ENCODE measurements around the gene DERL3. TPM values are rescaled to one million over a fixed set of nuclear protein-coding genes. Genes with fewer than 3 reads are reported as not detected.

Gene DERL3
- total RNA-seq, 1 donor from 2014 or later: 1.1 TPM

DNA sequence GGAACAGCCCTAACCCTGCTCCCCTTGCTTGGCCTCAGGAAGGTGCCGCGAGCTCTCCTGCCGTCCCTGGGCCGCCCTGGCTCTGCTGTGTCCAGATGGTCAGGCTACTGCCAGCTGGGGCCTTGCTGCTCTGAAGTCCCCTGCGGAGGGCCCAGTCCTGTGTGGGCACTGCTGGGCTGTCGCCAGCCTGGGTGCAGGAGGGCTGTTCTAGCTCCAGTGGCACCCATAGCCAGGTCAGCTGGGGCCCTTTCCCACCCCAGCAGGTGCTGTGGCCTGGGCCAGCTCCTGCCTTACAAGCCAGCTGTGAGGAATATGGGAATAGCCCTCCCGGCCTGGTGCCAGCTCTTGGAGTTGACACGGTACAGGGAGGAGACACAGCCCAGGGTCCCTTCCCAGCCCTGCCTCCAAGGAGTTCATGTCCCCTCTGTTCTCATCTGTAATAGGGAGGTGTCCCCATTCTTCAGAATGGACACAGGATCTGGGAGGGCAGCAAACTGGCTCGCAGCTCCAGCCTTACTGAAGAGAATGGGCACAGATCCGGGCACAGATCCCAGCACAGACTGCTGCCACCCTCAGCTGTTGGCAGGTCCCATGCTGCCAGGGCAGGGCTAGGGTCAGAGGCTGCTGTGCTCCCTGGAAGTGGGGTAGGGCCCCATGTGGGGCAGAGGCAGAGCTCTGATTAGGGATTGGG, 3.9 kb downstream of the DERL3 start:
- Mint-ChIP-seq H3K4me3 (no peak overlapping the region), H3K27me3 (ENCODE audit: insufficient read depth, low read depth) (peaks cover 6% of the 10 kb centered on the region), H3K27ac (no peak overlapping the region), H3K4me1 (peaks cover 26% of the 10 kb centered on the region), H3K36me3 (peaks cover 14% of the 10 kb centered on the region), H3K9me3 (no peaks in the 10 kb centered on the region)
- Histone ChIP-seq H3F3A (ENCODE audit: low read depth) (peaks cover 21% of the 10 kb centered on the region), H3K36me3 (no peaks in the 10 kb centered on the region), H3K4me3 (no peak overlapping the region), H3K9me3 (ENCODE audit: low read depth) (no peaks in the 10 kb centered on the region), H3K9ac (no peak overlapping the region), H3K4me2 (no peak overlapping the region), H3K27me3 (peaks cover 7% of the 10 kb centered on the region), H4K20me1 (ENCODE audit: low read depth) (peaks cover 52% of the 10 kb centered on the region), H3K27ac (no peak overlapping the region), H3K79me2 (ENCODE audit: low read depth) (peaks cover 8% of the 10 kb centered on the region), H3K4me1 (peaks cover 11% of the 10 kb centered on the region), H2AFZ (replicated peaks) (no peak overlapping the region)
- DNase-seq (ENCODE audit: low spot score): no peak
- no peak for TF ChIP-seq EZH2phosphoT487 (IDR thresholded peaks at IDR 0.05)

DNA sequence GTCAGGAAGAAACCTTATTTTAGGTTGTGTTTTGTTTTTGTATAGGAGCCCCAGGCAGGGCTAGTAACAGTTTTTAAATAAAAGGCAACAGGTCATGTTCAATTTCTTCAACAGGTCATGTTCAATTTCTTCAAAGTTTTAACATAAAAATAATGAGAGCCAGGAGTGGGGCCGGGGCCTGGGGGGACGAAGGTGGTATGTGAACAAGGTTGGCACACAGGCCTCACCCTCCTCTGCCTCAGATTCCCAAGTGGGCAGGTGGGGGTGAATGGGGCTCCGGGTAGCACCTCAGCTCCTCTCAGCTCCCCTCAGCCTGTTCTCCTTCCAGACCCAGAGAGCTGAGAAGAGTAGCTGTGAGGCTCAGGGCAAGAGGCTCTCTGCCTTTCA, 4.4 kb downstream of the DERL3 start:
- Mint-ChIP-seq H3K27ac (no peak overlapping the region), H3K4me1 (peaks cover 25% of the 10 kb centered on the region), H3K4me3 (no peak overlapping the region), H3K27me3 (ENCODE audit: insufficient read depth, low read depth) (peaks cover 6% of the 10 kb centered on the region), H3K9me3 (no peaks in the 10 kb centered on the region), H3K36me3 (peaks cover 19% of the 10 kb centered on the region)
- Histone ChIP-seq H4K20me1 (ENCODE audit: low read depth) (peaks cover 52% of the 10 kb centered on the region), H3K36me3 (no peaks in the 10 kb centered on the region), H3K4me2 (no peak overlapping the region), H3K27ac (no peak overlapping the region), H3K27me3 (peaks cover 1% of the 10 kb centered on the region), H3F3A (ENCODE audit: low read depth) (peaks cover 18% of the 10 kb centered on the region), H2AFZ (replicated peaks) (no peak overlapping the region), H3K4me1 (peaks cover 11% of the 10 kb centered on the region), H3K9ac (no peak overlapping the region), H3K79me2 (ENCODE audit: low read depth) (peaks cover 12% of the 10 kb centered on the region), H3K9me3 (ENCODE audit: low read depth) (no peaks in the 10 kb centered on the region), H3K4me3 (no peak overlapping the region)
- no peak for DNase-seq (ENCODE audit: low spot score)
- TF ChIP-seq, protein P1, sequence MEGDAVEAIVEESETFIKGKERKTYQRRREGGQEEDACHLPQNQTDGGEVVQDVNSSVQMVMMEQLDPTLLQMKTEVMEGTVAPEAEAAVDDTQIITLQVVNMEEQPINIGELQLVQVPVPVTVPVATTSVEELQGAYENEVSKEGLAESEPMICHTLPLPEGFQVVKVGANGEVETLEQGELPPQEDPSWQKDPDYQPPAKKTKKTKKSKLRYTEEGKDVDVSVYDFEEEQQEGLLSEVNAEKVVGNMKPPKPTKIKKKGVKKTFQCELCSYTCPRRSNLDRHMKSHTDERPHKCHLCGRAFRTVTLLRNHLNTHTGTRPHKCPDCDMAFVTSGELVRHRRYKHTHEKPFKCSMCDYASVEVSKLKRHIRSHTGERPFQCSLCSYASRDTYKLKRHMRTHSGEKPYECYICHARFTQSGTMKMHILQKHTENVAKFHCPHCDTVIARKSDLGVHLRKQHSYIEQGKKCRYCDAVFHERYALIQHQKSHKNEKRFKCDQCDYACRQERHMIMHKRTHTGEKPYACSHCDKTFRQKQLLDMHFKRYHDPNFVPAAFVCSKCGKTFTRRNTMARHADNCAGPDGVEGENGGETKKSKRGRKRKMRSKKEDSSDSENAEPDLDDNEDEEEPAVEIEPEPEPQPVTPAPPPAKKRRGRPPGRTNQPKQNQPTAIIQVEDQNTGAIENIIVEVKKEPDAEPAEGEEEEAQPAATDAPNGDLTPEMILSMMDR (IDR thresholded peaks at IDR 0.05): no peak
- no peak for TF ChIP-seq EZH2 (IDR thresholded peaks at IDR 0.05)
- no peak for TF ChIP-seq EZH2phosphoT487 (IDR thresholded peaks at IDR 0.05)

DNA sequence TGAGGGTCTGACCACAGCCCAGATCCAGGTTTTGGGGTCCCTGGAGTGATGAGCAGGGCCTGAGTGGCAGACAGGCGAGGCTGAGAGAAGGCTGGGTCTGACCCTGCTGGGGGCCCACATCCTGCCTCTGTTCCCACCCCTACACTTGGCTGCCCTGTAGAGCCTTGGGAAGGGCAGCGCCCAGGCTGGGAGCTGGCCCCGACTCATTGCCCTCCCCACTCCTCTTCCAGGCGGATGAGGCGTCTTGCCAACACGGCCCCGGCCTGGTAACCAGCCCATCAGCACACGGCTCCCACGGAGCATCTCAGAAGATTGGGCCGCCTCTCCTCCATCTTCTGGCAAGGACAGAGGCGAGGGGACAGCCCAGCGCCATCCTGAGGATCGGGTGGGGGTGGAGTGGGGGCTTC, 4.9 kb downstream of the DERL3 start:
- Histone ChIP-seq H3F3A (ENCODE audit: low read depth) (peaks cover 18% of the 10 kb centered on the region), H3K4me1 (peaks cover 11% of the 10 kb centered on the region), H3K9ac (no peak overlapping the region), H3K4me3 (no peak overlapping the region), H4K20me1 (ENCODE audit: low read depth) (peaks cover 52% of the 10 kb centered on the region), H3K27ac (no peak overlapping the region), H3K9me3 (ENCODE audit: low read depth) (no peaks in the 10 kb centered on the region), H2AFZ (replicated peaks) (no peak overlapping the region), H3K27me3 (no peaks in the 10 kb centered on the region), H3K79me2 (ENCODE audit: low read depth) (peaks cover 12% of the 10 kb centered on the region), H3K36me3 (no peaks in the 10 kb centered on the region), H3K4me2 (no peak overlapping the region)
- no peak overlapping the region for H3K27ac Mint-ChIP-seq
- H3K4me3 Mint-ChIP-seq: no peak overlapping the region
- no peak for DNase-seq (ENCODE audit: low spot score)
- H3K36me3 Mint-ChIP-seq: peaks cover 23% of the 10 kb centered on the region
- TF ChIP-seq EZH2 (IDR thresholded peaks at IDR 0.05) (no peak), EZH2phosphoT487 (IDR thresholded peaks at IDR 0.05) (no peak)
- TF ChIP-seq, protein P1 (IDR thresholded peaks at IDR 0.05): no peak
- H3K27me3 Mint-ChIP-seq (ENCODE audit: insufficient read depth, low read depth): peaks cover 6% of the 10 kb centered on the region
- H3K4me1 Mint-ChIP-seq: peaks cover 21% of the 10 kb centered on the region
- H3K9me3 Mint-ChIP-seq: no peaks in the 10 kb centered on the region

DNA sequence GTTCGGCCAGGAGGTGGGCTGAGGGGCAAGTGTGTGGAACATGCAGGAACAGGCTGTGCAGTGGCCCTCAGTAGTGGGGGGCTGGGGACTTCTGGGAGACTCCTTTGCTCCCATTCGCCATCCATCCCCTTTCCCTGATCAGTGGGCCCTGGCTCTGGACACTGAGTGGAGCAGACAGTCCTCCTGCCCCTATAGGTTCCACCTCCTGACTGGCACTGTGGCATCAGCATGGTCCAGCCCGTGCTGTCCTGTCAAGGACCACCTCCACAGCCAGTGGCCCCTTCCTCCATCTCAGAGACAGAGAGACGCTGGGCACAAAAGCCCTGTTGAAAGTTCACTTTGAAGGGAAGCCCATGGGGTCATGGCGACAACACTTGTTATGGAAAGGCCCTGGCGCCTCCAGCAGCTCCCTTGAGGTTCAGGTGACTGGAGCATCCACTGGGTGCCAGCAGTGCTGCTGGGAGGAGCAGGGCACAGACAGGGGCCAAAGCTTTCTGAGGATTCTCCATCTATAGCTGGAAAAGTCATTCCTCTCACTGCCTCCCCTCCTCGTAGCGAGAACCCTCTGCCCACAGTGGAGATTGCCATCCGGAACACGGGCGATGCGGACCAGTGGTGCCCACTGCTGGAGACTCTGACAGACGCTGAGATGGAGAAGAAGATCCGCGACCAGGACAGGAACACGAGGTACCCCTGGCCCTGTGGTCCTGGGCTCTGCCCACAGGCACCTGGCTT, 5.6 kb downstream of the DERL3 start:
- Histone ChIP-seq H3K27me3 (no peaks in the 10 kb centered on the region), H3K4me1 (peaks cover 9% of the 10 kb centered on the region), H3K4me2 (no peak overlapping the region), H3K9ac (no peak overlapping the region), H3K4me3 (no peak overlapping the region), H3K27ac (no peak overlapping the region), H3K9me3 (ENCODE audit: low read depth) (no peaks in the 10 kb centered on the region), H3K79me2 (ENCODE audit: low read depth) (peaks cover 12% of the 10 kb centered on the region), H4K20me1 (ENCODE audit: low read depth) (peaks cover 48% of the 10 kb centered on the region), H3F3A (ENCODE audit: low read depth) (peaks cover 15% of the 10 kb centered on the region), H2AFZ (replicated peaks) (no peak overlapping the region), H3K36me3 (no peaks in the 10 kb centered on the region)
- H3K36me3 Mint-ChIP-seq: peaks cover 27% of the 10 kb centered on the region
- no peak overlapping the region for H3K4me3 Mint-ChIP-seq
- peaks cover 3% of the 10 kb centered on the region for H3K27me3 Mint-ChIP-seq (ENCODE audit: insufficient read depth, low read depth)
- no peak for TF ChIP-seq EZH2 (IDR thresholded peaks at IDR 0.05)
- TF ChIP-seq EZH2phosphoT487 (IDR thresholded peaks at IDR 0.05): no peak
- TF ChIP-seq, protein P1 (IDR thresholded peaks at IDR 0.05): no peak
- peaks cover 18% of the 10 kb centered on the region for H3K4me1 Mint-ChIP-seq
- no peak for DNase-seq (ENCODE audit: low spot score)
- H3K9me3 Mint-ChIP-seq: no peaks in the 10 kb centered on the region
- H3K27ac Mint-ChIP-seq: no peak overlapping the region
